ENCODE data around the gene RABGAP1L.
"Not testable (repeated sequence)": the region's sequence is repeated elsewhere in the genome, so short reads cannot be mapped to it uniquely, and the experiment has no call there.

Gene RABGAP1L

DNA sequence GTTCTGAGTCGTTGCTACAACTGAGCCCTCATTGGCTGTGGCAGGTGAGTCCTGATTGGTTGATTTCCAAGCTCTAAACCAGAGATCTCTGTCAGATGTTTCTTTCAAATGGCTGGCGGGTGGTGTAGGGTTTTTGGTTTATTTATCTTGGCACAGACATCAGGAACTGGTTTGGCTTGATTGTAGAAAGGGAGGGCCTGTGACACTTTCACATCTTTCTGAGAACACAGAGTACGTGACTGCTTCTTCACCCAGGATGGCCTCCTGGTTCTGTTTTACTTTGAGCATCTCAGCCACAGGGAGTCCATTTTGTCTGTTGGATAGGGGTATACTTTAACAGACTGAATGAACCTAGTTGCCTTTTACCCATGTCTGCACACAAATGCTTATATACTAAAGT is 199.0 kb downstream of the RABGAP1L start:
- no peak for DNase-seq (ENCODE audit: extremely low read depth in 1 of 2, low read depth in 1 of 2)

DNA sequence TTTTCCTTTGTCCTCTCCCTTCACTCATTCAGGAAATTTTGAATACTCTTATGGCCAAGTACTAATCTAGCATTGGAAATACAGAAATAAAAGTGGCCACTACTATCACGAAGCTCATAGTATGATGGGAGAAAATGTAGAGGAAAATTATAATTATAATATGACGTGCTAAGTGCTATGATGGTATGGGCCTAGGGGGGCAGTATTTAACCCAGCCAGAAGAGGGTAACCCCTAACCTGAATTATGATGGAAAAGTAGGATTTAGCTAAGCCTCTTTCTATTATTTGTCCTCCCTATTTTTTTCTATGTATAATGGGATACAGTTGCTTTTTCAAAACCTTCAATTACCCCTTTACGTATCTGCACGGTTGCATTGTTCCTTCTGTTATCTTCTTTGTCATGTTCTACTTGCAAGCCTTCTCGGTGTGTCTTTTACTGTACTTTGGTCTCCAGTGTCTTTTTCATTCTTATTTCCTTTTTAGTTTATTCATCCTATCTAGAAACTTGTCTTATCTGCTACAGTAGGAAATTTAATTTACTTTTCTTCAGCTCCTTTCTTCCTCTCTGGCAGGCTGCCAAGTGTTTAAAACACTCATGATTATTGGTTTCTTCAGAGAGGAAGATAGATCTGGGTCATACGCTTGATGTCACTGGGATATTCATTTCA is 199.6 kb downstream of the RABGAP1L start:
- no peak for DNase-seq (ENCODE audit: extremely low read depth in 1 of 2, low read depth in 1 of 2)

DNA sequence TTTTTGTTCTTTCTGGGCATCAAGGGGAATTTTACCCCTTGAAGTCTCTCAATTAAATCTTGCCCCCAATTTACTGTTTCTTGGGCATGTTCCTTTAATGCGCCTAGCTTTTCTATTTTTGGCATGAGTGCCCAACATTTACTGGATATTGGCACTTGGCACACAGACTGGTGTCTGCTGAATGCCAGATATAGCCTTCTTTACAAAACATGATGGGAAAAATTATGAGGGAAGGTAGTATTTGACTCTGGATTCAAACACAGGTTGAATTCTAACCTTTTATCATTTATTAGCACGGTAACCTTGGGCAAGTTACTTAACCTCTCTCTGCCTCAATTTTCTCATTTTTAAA is 200.1 kb downstream of the RABGAP1L start:
- no peak for DNase-seq (ENCODE audit: extremely low read depth in 1 of 2, low read depth in 1 of 2)

DNA sequence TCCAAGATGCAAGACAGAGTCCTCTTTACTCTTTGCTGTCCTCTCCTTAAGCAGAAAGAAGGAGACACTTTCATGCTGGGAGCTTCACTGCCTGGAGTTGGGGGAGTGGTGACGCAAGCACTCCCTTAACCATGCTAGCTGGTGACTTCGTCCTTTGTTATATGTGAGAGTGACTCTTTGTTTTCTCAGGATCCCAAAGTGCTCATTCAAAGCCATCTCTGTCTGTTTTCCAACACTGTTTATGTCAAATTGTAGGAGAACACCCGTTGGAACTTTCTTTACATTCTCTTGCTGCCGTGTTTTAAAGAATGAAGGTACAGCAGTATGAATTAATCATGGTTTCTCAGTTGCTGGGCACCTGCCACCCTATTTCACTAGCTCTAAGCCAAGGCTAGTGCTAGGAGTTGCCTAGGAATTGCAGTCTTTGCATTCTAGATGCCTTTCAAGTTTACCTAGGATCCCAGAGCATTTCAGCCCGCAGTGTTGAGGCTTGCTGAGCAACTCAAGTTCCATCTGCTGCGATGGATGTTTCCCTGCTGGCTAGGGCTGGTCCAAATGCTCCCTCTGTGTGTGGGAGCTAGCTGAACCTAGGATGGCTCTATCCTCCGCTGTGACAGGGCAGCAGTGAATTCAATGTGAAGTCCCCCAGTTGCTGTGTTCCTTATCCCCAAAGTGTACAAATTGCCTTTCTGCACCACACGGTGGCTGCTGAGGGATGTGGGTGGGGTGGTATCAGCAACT is 205.8 kb downstream of the RABGAP1L start:
- DNase-seq (ENCODE audit: extremely low read depth in 1 of 2, low read depth in 1 of 2) = no peak

DNA sequence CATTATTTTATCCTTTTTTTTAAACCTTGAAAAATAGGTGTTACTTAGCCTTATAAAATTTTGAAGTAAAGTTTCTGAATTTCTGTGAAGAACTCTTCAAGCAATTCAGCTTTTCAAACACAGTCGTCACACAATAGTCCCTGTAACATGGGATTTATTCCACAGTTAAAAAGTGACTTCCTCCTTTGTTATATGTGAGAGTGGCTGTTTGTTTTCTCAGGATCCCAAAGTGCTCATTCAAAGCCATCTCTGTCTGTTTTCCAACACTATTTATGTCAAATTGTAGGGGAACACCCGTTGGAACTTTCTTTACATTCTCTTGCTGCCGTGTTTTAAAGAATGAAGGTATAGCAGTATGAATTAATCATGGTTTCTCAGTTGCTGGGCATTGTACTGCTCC is 207.6 kb downstream of the RABGAP1L start:
- no peak for DNase-seq (ENCODE audit: extremely low read depth in 1 of 2, low read depth in 1 of 2)

DNA sequence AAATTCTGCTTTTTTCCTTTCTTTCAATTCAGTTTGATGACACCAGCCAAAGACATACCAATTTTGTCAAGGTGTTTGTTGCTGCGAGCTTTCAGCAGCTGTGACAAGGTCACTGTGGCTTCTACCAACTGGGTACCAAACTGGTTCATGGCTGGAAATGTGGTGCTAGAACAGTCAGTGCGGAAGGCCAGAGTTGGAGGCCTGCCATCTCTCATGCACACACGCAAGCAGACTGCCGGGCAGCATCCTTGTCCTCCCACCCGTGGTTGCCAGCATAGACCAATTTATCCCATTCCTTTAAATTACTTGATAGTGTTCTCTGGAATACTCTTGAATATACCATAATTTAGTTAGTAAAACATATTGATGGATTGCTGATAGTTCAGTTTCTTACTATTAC is 208.6 kb downstream of the RABGAP1L start:
- DNase-seq (ENCODE audit: extremely low read depth in 1 of 2, low read depth in 1 of 2) = no peak

DNA sequence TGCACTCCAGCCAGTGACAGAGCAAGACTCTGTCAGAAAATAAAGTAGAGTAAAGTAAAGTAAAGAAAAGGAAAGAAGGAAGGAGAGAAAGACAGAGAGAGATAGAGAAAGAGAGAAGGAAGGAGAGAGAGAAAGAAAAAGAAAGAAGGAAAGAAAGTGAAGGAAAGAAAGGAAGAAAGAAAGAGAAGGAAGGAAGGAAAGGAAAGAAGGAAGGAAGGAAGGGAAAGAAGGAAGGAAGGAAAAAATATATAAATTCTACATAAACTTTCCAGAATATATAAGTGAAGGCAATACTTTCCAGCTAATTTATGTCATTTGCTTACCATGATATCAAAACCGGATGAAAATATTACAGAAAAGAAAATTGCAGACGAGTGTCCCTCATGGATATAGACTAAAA is 216.7 kb downstream of the RABGAP1L start:
- no peak for DNase-seq (ENCODE audit: extremely low read depth in 1 of 2, low read depth in 1 of 2)

DNA sequence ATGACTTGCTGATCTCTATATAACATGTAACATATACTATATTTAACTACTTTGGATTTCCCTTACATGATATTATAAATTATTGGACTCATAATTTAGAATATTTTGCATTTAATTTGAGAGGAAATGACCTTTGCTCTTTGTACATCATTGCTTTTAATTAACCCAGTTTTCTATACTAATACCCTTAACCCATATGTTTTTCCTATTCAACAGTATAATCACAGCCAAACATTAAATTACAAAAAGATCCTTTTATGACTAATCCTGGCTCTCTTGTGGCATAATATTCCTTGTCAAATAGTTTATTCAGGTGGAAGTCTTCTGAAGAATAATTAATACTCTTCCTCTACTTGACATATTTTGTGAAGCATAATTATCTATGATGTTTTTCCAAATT is 232.4 kb downstream of the RABGAP1L start:
- no peak for DNase-seq (ENCODE audit: extremely low read depth in 1 of 2, low read depth in 1 of 2)

DNA sequence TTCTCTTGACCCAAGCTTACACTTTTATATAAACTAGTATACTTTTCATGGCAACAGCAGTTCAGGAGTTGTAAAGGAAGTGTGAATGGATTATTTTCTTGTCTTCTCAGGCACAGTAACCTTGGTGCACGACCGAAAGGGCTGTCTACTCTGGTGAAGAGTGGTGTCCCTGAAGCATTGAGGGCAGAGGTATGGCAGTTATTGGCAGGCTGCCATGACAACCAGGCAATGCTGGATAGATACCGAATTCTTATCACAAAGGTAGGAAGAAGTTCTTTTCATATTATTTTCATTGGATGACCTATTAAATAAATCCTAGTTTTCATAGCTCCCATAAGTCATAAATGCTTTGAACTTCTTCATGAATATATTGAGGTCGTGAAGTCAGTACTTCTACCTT is 234.6 kb downstream of the RABGAP1L start:
- no peak for DNase-seq (ENCODE audit: extremely low read depth in 1 of 2, low read depth in 1 of 2)

DNA sequence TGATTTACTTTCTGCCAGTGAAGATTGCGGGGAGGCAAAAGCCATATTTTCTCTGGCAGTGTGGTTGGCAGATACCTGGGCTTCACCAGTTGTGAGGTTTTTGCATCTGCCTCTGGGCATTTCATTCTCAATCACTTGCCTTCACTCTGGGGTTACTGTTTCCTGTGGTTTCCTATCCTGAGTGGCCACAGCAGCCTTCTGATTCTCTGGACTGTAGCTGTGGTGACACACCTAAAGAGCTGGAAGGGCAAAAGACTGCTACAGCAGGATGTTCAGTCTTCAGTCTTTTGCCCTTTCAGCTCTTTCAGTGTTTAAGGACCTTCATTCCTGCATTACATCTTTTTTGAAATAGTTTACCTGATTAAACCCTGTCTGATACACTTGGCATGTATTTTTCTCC is 237.9 kb downstream of the RABGAP1L start:
- DNase-seq (ENCODE audit: extremely low read depth in 1 of 2, low read depth in 1 of 2) = no peak

DNA sequence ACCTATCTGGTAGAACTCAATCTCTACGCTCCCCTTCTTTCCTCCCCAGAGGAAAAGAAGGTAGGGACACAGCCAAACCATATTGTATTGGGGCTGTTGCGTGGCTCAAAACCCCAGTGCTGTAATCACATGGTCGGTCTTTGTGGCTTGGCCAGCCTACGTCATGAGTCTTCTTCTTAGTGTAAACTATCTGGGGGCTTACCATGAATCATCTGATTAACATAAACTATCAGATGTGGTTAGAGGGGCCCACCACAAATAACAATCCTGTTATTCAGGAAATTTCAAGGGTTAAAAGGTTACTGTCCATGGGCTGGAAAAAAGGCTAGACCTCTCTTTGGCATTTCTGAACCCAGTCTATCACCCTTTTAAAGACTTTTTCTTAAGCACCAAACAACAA is 238.9 kb downstream of the RABGAP1L start:
- peak in 1 of 2 donors; percentile 10 for DNase-seq (ENCODE audit: extremely low read depth in 1 of 2, low read depth in 1 of 2)

DNA sequence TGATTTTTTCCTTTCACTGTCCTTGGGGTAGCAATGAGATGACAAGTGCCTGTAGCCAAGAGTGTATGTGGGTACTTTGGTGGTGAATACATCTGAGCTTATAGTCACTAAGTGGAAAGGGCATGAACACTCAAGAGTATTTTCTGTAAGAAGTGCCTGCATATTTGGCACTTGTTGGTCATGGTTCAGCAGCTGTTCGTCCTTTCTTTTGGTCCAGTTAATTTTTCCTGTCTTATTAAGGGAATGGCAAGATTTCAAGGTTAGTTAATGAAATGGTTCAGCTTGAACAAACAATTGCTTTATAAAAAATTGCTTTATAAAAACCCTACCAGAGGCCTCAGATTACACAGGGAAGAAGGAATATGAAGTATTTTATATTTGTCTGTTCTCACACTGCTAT is 239.9 kb downstream of the RABGAP1L start:
- DNase-seq (ENCODE audit: extremely low read depth in 1 of 2, low read depth in 1 of 2) = no peak

DNA sequence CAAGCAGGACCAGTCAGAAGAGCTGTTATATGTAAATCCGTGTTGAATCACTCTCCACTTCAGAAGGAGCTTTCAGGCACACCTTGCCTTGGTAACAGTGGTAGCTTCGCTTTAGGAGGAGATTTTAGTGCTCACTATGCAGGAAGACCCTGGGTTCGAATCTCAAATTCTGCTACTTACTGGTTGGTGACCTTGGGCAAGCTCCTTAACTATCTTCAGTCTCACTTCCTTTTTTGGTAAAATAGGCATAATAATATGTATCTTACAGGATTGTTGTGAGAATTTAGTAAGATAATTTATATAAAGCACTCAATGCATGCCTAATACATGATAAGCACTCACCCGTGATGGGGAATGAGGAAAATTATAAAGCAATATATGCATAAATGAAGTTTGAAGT is 241.8 kb downstream of the RABGAP1L start:
- DNase-seq (ENCODE audit: extremely low read depth in 1 of 2, low read depth in 1 of 2) = no peak

DNA sequence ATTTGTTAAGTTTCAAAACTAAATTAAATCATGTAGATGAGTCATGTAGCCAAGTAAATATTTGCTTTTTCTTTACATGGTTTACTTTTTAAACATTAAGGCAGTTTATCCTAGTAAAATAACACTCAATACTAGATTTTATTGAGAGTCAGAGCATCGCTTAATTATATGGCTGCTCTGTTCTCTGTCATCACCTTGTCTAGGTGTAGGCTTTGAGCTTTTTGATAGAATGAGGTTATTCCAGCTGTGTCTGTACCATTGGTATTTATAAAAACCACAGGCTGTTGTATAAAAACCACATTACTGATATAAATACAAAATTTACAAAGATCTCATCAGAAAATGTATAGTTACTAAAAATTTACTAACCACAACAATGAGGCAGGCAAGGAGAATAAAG is 245.9 kb downstream of the RABGAP1L start:
- DNase-seq (ENCODE audit: extremely low read depth in 1 of 2, low read depth in 1 of 2) = no peak

DNA sequence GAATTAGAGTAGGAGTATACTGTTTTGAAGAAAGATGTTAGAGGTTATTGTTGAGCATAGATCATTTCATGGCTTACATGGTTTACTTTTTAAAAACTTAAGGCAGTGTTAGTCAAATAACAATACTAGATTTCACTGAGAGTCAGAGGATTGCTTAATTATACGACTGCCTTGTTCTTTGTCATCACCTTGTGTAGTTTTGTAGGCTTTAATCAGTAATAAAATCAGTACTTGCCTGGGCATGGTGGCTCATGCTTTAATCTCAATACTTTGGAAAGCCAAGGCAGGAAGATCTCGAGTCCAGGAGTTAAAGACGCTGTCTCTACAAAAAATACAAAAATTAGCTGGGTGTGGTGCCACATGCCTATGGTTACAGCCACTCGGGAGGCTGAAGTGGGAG is 247.1 kb downstream of the RABGAP1L start:
- DNase-seq (ENCODE audit: extremely low read depth in 1 of 2, low read depth in 1 of 2) = no peak

DNA sequence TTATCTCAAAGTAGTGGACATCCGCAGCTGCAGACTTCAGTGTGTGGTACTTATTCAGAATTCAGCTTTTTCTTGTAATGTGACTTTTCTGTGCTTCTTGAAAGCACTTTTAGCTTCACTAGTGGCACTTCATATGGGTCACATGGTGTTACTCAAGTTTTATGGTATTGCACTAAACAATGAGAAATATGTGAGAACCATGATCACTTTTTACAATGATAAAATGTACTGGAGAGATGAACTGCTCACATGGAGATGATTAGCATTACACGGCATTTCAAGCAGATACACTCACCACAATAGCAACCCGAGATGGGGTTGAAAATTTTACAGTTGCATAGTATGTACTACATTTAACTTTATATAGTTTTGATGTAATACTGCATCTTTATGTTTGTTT is 248.3 kb downstream of the RABGAP1L start:
- no peak for DNase-seq (ENCODE audit: extremely low read depth in 1 of 2, low read depth in 1 of 2)

DNA sequence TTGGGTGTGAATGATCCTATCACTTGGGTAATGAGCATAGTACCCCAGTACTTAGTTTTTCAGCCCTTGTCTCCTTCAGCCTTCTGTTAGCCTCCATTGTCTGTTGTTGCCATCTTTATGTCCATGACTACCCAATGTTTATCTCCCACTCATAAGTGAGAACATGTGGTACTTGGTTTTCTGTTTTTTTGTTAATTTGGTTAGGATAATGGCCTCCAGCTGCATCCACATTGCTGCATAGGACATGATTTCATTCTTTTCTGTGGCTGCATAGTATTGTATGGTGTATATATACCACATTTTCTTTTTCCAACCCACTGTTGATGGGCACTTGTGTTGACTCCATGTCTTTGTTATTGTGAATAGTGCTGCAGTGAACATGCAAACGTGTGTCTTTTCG is 248.8 kb downstream of the RABGAP1L start:
- no peak for DNase-seq (ENCODE audit: extremely low read depth in 1 of 2, low read depth in 1 of 2)

DNA sequence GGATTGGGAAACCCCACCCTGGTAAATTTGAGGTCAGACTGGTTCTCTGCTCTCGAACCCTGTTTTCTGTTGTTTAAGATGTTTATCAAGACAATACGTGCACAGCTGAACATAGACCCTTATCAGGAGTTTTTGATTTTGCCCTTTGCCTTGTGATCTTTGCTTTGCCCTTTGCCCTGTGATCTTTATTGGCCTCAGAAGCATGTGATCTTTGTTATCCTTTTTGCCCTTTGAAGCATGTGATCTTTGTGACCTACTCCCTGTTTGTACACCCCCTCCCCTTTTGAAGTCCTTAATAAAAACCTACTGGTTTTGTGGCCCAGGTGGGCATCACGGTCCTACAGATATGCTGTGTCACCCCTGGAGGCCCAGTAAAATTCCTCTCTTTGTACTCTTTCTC is 250.5 kb downstream of the RABGAP1L start:
- DNase-seq (ENCODE audit: extremely low read depth in 1 of 2, low read depth in 1 of 2) = not testable (repeated sequence)

DNA sequence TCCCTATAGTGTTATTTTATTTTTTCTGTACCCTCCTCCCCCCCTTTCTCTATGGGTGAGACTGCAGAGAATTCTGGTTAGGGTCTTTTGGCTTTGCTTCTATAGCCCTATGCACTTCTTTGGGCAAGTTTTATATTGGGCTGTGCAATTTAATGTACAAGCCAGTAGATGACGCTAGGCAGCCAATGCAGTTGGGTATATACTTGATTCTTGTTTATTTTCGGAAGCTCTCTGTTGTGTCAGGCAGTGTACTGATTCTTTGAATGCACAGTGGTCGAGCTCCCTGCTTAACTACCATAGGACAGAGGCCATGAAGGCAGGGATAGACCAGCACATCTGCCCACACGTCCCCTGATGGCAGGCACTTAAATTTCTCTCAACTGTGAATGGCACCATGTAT is 254.3 kb downstream of the RABGAP1L start:
- DNase-seq (ENCODE audit: extremely low read depth in 1 of 2, low read depth in 1 of 2) = no peak

DNA sequence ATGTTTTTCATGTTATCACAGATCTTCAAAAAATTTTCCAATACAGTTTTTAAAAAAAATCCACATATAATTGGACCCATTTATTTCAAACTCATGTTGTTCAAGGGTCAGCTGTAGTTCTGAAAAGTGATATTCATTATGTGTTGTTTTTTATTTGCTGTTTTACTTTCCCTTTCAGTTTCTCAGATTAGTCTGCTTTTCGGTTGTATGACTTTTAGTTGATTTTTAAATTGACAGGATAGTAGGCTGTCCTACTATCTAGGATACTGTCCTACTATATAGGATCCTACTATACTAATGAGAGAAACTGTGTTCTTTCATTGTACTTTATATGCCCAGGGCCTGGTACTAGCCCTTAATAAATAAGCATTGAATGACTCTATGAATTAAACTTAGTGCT is 254.9 kb downstream of the RABGAP1L start:
- DNase-seq (ENCODE audit: extremely low read depth in 1 of 2, low read depth in 1 of 2) = no peak

DNA sequence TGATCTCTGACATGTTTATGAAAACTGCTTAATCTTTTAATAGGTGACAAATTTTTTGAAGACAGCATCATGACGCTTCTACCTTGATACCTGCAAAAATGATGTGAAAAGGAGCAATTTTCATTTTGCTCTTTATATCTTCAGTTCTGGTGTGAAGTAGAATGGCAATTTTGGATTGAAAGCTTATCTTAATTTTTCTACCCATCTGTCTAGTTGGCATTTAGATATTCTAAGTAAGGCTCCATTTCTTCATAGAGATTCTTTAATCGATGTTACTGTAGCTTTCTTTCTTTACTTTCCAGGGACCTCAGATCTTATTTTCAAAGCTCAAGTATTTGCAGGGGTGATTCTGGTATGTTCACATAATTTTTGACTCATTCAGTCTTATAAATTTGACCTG is 256.2 kb downstream of the RABGAP1L start:
- no peak for DNase-seq (ENCODE audit: extremely low read depth in 1 of 2, low read depth in 1 of 2)

DNA sequence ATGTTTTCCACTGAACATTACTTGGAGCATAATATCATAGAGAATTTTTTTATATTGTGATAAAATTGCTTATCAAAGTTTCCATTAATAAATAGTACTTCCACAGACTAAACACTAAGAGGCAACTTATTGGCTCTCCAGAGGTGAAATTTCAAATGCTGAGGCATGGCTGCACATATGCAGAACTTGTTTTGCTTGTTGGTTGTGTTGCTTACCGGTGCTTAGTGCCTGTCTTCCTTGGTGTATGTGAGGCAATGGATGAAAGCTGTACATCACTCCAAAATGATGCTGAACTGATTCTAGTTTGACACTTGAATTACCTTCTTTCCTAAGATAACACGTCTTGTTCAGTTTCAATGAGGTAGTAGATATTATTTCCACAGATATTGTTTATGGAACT is 258.6 kb downstream of the RABGAP1L start:
- no peak for DNase-seq (ENCODE audit: extremely low read depth in 1 of 2, low read depth in 1 of 2)

DNA sequence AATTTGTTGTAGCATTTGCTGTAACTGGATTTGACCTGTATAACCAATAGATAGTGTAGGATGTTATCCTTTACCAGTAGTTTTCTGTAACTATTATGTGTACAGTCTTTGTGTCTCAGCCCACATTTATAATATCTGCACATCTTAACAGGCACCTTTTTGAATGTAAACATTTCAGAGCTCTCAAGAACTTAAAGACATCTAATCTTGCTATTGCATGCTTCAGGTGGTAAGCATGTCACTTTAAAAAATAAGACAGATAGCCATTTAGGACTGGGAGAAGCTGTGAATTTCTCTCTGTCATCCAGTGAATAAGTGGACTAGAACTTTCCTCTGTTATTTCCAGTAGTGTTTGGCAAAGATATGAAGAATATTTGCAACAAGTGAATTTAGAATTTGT is 265.8 kb downstream of the RABGAP1L start:
- no peak for DNase-seq (ENCODE audit: extremely low read depth in 1 of 2, low read depth in 1 of 2)
